ENCODE results near the gene CFI.

GRCh38 chr4:109818268-109818667 is 16.5 kb upstream of the CFI start:
- TF ChIP-seq GATA2 (IDR thresholded peaks at IDR 0.05; ENCODE audit: low read depth, low read length) = no peak
- no peak for TF ChIP-seq GATA3 (IDR thresholded peaks at IDR 0.05; ENCODE audit: low read depth, low read length)

All from SH-SY5Y (cell line).